A549 (cell line): ENCODE results near the gene SOX12. TPM values are rescaled to one million over a fixed set of nuclear protein-coding genes. Genes with fewer than 3 reads are reported as not detected.

ENCODE experiments used
- ATAC-seq, 2 experiments: fragments of 200-7000 bp in 1 of 2; fragments of >200 bp in 1 of 2; cut with Nextera tagmentation in 1 of 2; cut with Tn5 transposase in 1 of 2; 3 replicates each; pipeline versions ENCODE4 v1.8.0 to v1.9.1; 2018 to 2020; ENCODE audit warnings: mild to moderate bottlenecking in 1 of 2, moderate library complexity in 1 of 2
- CTCF ChIA-PET: fragments of 300-600 bp; sonication (Branson Sonifier 250); formaldehyde crosslinking; extraction: SDS; loops from one replicate; lab custom pipeline; 2021; ENCODE audit warnings: antibody characterized with exemption, inconsistent platforms; lab: Yijun Ruan, JAX
- POLR2A ChIA-PET: fragments of 350-600 bp; formaldehyde crosslinking; extraction: SDS; loops from one replicate; lab custom pipeline; 2021; ENCODE audit warnings: antibody characterized with exemption, inconsistent platforms; lab: Yijun Ruan, JAX
- DNase-seq, 2 experiments: peaks; one replicate each; pipeline versions ENCODE4 v3.0.0 to v3.0.0-alpha.2; 2011 to 2016; ENCODE audit warnings: low read depth in 1 of 2, low spot score in 1 of 2
- FAIRE-seq: peaks from 2 replicates; lab custom pipeline; 2011; peaks lifted over from hg19 to GRCh38; lab: Jason Lieb, UNC
- H3K27ac ChIP-seq, 2 experiments: fragments of >200 bp; sonication (Bioruptor Twin); formaldehyde crosslinking; 3 replicates each; pipeline ENCODE4 v1.5.1; 2016 to 2017
- H3K4me1 ChIP-seq: fragments of >200 bp; sonication (Bioruptor Twin); formaldehyde crosslinking; 3 replicates; pipeline ENCODE4 v1.6.1; 2016
- H3K4me2 ChIP-seq: fragments of >200 bp; sonication (Bioruptor Twin); formaldehyde crosslinking; 3 replicates; pipeline ENCODE4 v1.6.1; 2016
- H3K4me3 ChIP-seq: fragments of >200 bp; sonication (Bioruptor Twin); formaldehyde crosslinking; 3 replicates; pipeline ENCODE4 v1.5.1; 2016
- H3K9me3 ChIP-seq: fragments of >200 bp; sonication (Bioruptor Twin); formaldehyde crosslinking; 3 replicates; pipeline ENCODE4 v1.6.1; 2016
- ATOH8 ChIP-seq: fragments of 250-450 bp; sonication (Bioruptor Pico); IDR thresholded peaks from 2 replicates; pipeline ENCODE4 v1.5.0; 2020; ENCODE audit warnings: low read depth, mild to moderate bottlenecking, moderate library complexity
- EHMT2 ChIP-seq: fragments of 200-600 bp; sonication (generic); IDR thresholded peaks from 2 replicates; pipeline ENCODE4 v1.6.1; 2016; ENCODE audit warnings: antibody characterized with exemption, low read depth, mild to moderate bottlenecking, moderate library complexity
- EP300 ChIP-seq, 2 experiments: fragments of >200 bp; sonication (Bioruptor Twin); formaldehyde crosslinking; IDR thresholded peaks; 2 replicates in 1 of 2; 3 replicates in 1 of 2; pipeline ENCODE4 v1.6.1; 2016 to 2017
- ESRRA ChIP-seq: fragments of 150-350 bp; IDR thresholded peaks from 2 replicates; pipeline ENCODE4 v1.6.1; 2014; ENCODE audit warnings: mild to moderate bottlenecking, low read length, borderline replicate concordance
- HEYL ChIP-seq: fragments of 250-450 bp; sonication (Bioruptor Pico); IDR thresholded peaks from 2 replicates; pipeline ENCODE4 v1.8.0; 2021; ENCODE audit warnings: mild to moderate bottlenecking, moderate library complexity
- HOXB5 ChIP-seq: fragments of 250-450 bp; sonication (Bioruptor Pico); IDR thresholded peaks from 2 replicates; pipeline ENCODE4 v1.5.0; 2020; ENCODE audit warnings: mild to moderate bottlenecking, moderate library complexity
- JUN ChIP-seq, 2 experiments: fragments of >200 bp; sonication (Bioruptor Twin); formaldehyde crosslinking; IDR thresholded peaks; 2 replicates in 1 of 2; 3 replicates in 1 of 2; pipeline ENCODE4 v1.6.1; 2016 to 2017
- MAZ ChIP-seq: fragments of 150-350 bp; IDR thresholded peaks from 2 replicates; pipeline ENCODE4 v1.6.1; 2014; ENCODE audit warnings: antibody characterized with exemption, low read depth, low read length, borderline replicate concordance
- POLR2AphosphoS2 ChIP-seq: conservative IDR thresholded peaks from 2 replicates; pipeline ENCODE4 v1.6.1; 2012; ENCODE audit warnings: low read length, improper control_type of control experiment, inconsistent platforms
- RCOR1 ChIP-seq: fragments of 150-350 bp; IDR thresholded peaks from 2 replicates; pipeline ENCODE4 v1.6.1; 2014; ENCODE audit warnings: antibody characterized with exemption, low read length, low read depth
- RFX5 ChIP-seq: fragments of 450-650 bp; IDR thresholded peaks from 2 replicates; pipeline ENCODE4 v1.7.1; 2014; ENCODE audit warnings: antibody characterized with exemption, mild to moderate bottlenecking, moderate library complexity
- SMC3 ChIP-seq: fragments of >200 bp; sonication (Bioruptor Twin); formaldehyde crosslinking; IDR thresholded peaks from 3 replicates; pipeline ENCODE4 v1.6.1; 2018; ENCODE audit warnings: inconsistent platforms
- ZFP36 ChIP-seq: fragments of 450-650 bp; IDR thresholded peaks from 2 replicates; pipeline ENCODE4 v1.6.1; 2014; ENCODE audit warnings: borderline replicate concordance; ENCODE audit not compliant: partially characterized antibody
- WGBS: methylation state at CpG from one replicate; pipeline ENCODE4 v1.1.6; 2017; ENCODE audit errors: missing lambda C conversion rate; 5-methylcytosine and 5-hydroxymethylcytosine counted together
- polyA plus RNA-seq, 4 experiments: library from polyadenylated mRNA; depleted of rRNA in 3 of 4; stranded (reverse); fragments of >200 nt; fragmentation: RNase III in 1 of 4; extraction: RNeasy Plus Mini Kit Qiagen cat#74134 plus additional on column Dnase treatment in 1 of 4; gene quantifications; 2 replicates in 3 of 4; 3 replicates in 1 of 4; pipeline ENCODE4 v1.2.3, GENCODE V29; 2011 to 2017
- TF ChIP-seq, protein P1 (sequence below): fragments of 450-650 bp; IDR thresholded peaks from 2 replicates; pipeline ENCODE4 v1.6.1; 2014; ENCODE audit warnings: antibody characterized with exemption
- TF ChIP-seq, protein P2 (sequence below): IDR thresholded peaks from 2 replicates; pipeline ENCODE4 v1.6.1; 2012
- TF ChIP-seq, protein P3 (sequence below): fragments of >200 bp; sonication (Bioruptor Twin); formaldehyde crosslinking; IDR thresholded peaks from 3 replicates; pipeline ENCODE4 v1.6.1; 2016

The SOX12 gene
- polyA plus RNA-seq, 2 of the 4 experiments (the other 2 are of a cell fraction): 7.0 to 29.2 TPM

- TF ChIP-seq RCOR1 (no peak), POLR2AphosphoS2 (no peak), MAZ (no peak; the same call in 1 of the 2 replicates), ESRRA (peak; percentile 90), HOXB5 (peak; percentile 77), EHMT2 (no peak), EP300 (IDR thresholded peaks at IDR 0.05) (no peak), JUN (IDR thresholded peaks at IDR 0.05) (peak; percentile 46 to 88; a peak in 4 of 5 replicates)
- TF ChIP-seq, protein P1, sequence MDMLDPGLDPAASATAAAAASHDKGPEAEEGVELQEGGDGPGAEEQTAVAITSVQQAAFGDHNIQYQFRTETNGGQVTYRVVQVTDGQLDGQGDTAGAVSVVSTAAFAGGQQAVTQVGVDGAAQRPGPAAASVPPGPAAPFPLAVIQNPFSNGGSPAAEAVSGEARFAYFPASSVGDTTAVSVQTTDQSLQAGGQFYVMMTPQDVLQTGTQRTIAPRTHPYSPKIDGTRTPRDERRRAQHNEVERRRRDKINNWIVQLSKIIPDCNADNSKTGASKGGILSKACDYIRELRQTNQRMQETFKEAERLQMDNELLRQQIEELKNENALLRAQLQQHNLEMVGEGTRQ: peak; percentile 86
- TF ChIP-seq, protein P2, sequence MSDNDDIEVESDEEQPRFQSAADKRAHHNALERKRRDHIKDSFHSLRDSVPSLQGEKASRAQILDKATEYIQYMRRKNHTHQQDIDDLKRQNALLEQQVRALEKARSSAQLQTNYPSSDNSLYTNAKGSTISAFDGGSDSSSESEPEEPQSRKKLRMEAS: peak; percentile 100
Measured at GRCh38 chr20:324177-325044, 941 bp upstream of the SOX12 start (continued).

DNA sequence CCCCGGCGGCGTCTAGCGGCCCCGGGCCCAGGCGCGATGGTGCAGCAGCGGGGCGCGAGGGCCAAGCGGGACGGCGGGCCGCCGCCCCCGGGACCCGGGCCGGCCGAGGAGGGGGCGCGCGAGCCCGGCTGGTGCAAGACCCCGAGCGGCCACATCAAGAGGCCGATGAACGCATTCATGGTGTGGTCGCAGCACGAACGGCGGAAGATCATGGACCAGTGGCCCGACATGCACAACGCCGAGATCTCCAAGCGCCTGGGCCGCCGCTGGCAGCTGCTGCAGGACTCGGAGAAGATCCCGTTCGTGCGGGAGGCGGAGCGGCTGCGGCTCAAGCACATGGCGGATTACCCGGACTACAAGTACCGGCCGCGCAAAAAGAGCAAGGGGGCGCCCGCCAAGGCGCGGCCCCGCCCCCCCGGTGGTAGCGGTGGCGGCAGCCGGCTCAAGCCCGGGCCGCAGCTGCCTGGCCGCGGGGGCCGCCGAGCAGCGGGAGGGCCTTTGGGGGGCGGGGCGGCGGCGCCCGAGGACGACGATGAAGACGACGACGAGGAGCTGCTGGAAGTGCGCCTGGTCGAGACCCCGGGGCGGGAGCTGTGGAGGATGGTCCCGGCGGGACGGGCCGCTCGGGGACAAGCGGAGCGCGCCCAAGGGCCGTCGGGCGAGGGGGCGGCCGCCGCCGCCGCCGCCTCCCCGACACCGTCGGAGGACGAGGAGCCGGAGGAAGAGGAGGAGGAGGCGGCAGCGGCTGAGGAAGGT, 715 bp downstream of the SOX12 start:
- Histone ChIP-seq H3K27ac (peak overlapping the region; percentile 95 to 99), H3K4me3 (peak overlapping the region; percentile 95), H3K4me1 (peaks cover 44% of the 10 kb centered on the region), H3K9me3 (no peaks in the 10 kb centered on the region), H3K4me2 (peak overlapping the region; percentile 74)
- ATAC-seq: peak in 1 of 2 experiments; percentile 0; a peak in 2 of 6 replicates
- TF ChIP-seq RFX5 (0 out of 2 replicates have a peak, but pooled peaks have one; percentile 47), JUN (IDR thresholded peaks at IDR 0.05) (peak in 1 of 2 experiments; percentile 3; a peak in 2 of 5 replicates), HEYL (CRISPR knock-in tag) (no peak), ATOH8 (CRISPR knock-in tag) (0 out of 2 replicates have a peak, but pooled peaks have one; percentile 24), SMC3 (0 out of 3 replicates have a peak, but pooled peaks have one; percentile 18), POLR2AphosphoS2 (no peak), ZFP36 (no peak)
- TF ChIP-seq, protein P2: peak; percentile 69; the same call in 1 of the 2 replicates
- TF ChIP-seq, protein P3, sequence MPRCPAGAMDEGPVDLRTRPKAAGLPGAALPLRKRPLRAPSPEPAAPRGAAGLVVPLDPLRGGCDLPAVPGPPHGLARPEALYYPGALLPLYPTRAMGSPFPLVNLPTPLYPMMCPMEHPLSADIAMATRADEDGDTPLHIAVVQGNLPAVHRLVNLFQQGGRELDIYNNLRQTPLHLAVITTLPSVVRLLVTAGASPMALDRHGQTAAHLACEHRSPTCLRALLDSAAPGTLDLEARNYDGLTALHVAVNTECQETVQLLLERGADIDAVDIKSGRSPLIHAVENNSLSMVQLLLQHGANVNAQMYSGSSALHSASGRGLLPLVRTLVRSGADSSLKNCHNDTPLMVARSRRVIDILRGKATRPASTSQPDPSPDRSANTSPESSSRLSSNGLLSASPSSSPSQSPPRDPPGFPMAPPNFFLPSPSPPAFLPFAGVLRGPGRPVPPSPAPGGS: 0 out of 3 replicates have a peak, but pooled peaks have one; percentile 16
- DNase-seq: peak; percentile 45 to 77
- FAIRE-seq: no peak
- POLR2A ChIA-PET: interaction anchor here (3.7 to 3.8 kb wide), 2 partner anchors 21 to 28 kb away, joined by 30 to 69 read pairs; partner anchors contain the start of genes NRSN2 and ZCCHC3
- CTCF ChIA-PET: interaction anchor here (0.8 to 2.5 kb wide), 4 partner anchors 56 to 152 kb away, joined by 3 to 7 read pairs (median 6); no protein-coding TSS in a partner anchor
- under 1% methylated on average over 26 of the region's 103 CpGs for WGBS
